HPDE6-E6E7 (cell line): ENCODE results near the gene MYOG.

Experiments
- DNase-seq: peaks from one replicate; pipeline ENCODE4 v3.0.0; 2011; ENCODE audit warnings: missing footprints; ENCODE audit errors: extremely low spot score

The MYOG gene

GRCh38 chr1:203046984-203047630 lies 38.7 kb downstream of the MYOG start:
- peak; percentile 89 for DNase-seq

- no peak for DNase-seq
Measured at GRCh38 chr1:203045821-203046594, 39.8 kb downstream of the MYOG start.

DNA sequence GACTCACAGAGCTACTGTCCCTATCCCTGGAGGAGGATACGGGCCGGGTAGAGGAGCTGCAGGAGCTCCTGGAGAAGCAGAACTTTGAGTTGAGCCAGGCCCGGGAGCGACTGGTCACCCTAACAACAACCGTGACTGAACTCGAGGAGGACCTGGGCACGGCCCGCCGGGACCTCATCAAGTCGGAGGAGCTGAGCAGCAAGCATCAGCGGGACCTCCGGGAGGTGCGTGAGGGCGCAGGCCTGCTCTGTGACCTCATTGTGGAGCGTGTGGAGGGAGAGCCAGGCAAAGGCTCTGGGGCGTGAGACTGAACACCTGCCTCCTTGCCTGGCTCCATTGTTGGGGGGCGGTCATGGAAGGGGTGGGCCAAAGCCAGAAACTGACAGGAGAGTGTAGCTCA lies 40.5 kb downstream of the MYOG start:
- no peak for DNase-seq

DNA sequence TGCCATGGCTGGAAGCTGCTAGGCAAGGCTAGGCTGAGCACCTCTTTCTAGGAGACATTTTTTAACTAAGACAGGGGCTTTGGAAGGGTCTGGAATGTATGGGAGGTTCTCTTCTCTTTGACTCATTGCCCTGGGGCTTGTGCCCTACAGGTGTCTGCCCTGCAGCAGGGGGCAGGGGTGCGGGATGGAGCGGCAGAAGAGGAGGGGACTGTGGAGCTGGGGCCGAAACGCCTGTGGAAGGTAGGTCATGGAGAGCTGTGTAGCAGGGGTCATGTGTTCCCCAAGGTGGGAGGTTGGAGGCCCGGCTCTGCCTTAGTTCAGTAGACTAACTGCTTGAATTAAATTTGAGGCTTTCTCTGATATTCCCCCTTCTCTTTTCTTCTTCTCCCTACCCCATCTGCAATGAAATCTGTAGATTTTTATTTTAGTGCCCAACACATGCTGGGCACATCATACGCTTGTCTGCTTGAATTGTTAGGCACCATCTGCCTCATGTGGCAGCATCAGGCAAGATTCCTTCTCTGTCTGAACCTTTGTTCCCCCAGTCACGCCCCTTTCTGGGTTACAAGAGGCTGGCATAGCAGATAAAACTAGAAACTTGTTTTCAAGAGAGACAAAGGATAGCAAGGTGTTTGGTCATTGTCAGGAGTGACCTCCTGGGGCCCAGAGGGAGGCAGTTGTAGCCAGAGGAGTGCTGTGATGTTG lies 41.1 kb downstream of the MYOG start:
- no peak for DNase-seq

DNA sequence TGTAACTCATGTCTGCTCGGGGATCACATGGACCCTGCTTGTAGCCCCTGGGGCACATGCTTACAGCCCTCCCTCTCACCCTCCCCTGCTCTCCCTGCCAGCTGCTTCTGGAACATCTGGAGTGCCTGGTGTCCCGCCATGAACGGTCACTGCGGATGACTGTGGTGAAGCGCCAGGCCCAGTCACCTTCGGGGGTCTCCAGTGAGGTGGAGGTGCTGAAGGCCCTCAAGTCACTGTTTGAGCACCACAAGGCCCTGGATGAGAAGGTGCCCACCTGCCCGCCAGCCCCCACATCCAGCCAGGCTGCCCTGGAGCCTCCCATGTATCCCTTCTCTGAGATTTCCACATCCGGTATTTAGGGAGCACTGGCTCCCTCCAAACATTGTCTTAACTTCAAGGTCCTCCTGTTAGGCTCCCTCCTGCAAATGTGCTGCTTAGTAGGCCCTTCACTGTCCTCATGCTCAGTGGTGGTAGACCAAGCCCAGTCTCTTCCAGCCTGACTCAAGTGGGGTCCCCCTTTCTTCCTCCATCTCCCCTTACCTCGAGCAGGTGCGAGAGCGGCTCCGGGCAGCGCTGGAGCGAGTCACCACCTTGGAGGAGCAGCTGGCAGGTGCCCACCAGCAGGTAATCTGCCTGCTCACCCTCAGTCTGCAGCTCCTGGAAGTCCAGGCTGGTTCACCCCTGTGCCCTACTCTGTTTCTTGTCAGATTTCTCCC lies 41.8 kb downstream of the MYOG start:
- no peak for DNase-seq

DNA sequence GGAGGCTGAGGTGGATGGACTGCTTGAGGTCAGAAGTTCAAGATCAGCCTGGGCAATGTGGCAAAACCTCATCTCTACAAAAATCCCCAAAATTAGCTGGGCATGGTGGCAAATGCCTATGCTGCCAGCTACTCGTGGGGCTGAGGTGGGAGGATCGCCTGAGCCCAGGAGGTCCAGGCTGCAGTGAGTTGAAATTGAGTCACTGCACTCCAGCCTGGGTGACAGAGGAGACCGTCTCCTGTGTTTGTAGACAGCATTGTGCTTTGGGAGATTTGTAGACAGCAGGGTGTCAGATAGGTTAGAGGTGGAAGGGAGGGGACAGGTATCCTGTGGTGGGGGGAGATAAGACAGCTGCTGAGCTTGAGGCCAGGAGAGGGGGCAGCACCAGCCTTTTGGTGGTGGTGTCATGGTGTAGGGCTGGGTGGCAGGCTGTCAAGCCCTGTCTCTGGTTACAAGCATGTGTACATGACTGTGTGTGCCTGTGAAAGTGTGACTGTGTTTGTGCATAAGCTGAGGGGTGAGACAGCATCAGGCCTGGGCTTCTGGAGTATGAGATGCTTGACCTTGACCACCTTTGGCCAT lies 44.4 kb downstream of the MYOG start:
- no peak for DNase-seq

DNA sequence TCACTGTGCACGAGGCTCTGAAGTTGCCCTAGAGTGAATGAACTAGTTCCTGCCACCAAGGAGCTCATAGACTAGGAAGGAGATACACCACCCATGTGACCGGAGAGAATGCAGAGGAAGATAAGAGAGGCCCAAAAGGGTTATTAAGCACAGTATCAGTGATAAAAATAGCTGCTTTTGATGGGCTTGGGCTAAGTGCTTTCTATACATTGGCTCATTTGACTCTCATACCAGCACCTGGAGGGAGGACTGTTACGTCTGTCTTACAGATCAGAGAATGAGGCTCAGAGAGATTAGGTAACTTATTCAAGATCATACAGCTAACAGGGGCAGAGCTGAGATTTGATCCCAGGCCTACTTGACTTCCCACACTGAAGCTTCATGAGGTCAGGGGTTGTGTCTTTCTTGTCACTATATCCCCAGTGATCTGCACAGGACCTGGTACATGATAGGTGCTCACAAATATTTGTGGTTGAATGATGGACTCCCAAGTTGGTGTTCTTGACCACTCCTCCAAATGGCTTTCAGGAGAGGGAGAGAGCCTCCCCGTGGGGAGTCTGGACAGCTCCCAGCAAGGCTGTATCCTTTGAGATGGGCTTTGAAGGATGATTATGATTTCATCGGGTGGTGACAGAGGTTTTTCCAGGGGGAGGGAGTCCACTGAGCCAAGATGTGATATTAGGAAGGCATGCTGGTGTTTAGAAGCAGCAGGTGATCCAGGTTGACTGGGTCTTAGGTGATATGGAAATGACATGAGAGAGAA lies 45.1 kb downstream of the MYOG start:
- DNase-seq: no peak

DNA sequence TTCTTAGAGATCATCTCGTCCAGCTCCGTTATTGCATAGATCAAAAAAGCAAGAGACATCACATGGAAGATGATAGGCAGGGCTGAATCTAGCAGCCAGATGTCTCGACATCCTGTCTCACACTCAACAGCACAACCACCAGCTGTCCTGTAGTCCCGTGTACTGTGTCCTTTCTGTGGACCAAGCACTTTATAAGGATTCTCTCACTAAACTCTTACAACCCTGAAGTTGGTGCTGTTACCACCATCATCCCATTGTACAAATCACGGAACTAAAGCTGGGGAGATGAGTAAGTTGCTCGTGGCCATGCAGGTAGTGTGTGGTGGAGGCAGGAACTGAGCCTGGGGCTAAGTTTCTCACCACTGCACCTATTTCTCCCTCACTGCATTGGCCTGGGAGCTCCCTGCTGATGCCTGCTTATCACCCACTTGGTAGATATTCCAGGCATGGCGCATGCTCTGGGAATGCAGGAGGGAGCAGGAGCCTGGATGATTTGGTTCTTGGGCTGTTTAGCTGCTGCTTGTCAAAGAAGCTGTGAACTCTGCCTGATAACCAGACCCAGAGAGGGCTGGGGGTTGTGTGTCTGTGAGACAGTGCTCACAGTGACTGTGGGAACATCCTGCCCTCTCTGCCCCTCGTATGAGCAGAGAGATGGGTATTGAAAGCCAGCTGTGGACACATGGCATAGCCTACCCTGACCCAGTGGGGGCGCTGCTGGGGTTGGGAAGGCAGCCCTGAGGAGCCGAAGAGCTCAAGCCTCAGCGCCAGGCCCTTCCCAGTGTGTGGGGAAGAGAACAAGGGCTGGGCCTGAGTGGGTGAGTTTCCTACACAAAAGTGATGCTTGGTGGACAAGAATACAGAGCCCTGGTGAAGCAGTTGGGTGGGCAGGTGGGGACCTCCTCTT lies 46.0 kb downstream of the MYOG start:
- no peak for DNase-seq

DNA sequence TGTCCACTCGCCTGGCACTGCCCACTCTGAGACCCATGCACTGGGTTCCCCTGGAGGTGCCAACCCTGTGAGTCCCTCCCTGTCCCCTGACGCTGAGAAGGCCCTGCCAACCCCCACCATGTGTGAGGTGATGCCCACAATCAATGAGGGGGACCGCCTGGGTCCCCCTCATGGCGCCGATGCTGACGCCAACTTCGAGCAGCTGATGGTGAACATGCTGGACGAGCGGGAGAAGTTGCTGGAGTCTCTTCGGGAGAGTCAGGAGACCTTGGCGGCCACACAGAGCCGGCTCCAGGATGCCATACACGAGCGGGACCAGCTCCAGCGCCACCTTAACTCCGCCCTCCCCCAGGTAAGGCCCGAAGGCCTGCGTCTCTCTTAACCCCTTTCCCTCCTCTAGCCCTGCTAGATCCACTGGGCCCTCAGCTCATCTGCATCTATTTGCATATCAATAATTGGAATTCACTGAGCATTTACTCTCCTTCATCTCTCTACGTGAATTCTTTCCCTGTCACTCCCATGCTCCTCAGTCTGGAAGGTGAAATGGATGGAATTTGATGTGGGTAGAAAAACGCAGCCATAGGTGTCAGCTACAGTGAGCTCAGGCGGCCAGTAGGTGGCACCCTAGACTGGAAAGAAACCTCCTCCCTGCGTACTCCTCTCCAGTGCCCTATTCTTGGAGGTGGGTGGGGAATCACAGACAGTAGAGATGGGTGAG lies 46.8 kb downstream of the MYOG start:
- peak; percentile 61 for DNase-seq

- peak; percentile 46 for DNase-seq
Measured at GRCh38 chr1:203038217-203038741, 47.5 kb downstream of the MYOG start.

- no peak for DNase-seq
Measured at GRCh38 chr1:203037509-203038190, 48.2 kb downstream of the MYOG start.

DNA sequence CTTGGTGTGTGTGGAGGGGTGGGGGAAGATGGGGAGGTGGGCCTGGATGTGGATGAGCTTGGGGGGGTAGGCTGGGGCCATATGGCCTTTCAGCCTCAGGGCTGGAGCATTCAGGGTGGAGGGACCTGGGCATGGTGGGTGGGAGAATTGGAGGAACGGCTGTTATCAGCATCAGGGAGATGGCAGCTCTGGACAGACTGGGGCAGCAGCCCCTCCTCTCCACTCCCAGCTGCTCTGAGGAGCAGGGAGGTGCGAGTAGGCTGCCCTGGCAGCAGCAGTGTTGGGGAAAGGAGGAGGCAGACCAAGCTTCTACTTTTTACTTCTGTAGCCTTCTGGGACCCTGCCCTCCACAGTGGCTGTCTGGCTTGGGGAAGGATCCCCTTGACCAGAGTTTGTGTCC lies 49.3 kb downstream of the MYOG start:
- no peak for DNase-seq

DNA sequence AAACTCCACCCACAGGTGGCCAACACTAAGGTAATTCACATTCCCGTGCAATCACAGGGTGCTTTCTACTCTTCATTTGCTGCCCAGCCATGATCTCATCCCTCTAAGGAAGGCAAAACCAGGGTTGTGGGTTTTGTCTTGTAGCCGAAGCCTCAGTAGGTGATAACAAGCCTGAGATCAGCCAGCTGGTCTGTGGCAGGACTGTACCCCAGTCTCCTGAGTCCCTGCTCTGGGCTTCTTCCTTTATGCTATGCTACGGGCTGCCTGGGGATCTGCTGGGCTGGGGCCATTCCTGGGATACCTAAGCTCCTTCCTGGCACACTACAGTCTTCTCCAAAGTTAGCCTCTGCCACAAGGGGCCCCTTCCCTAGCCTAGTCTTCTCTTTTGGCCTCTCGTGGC lies 49.7 kb downstream of the MYOG start:
- no peak for DNase-seq

GRCh38 chr1:203035111-203036000 lies 50.5 kb downstream of the MYOG start:
- no peak for DNase-seq

- no peak for DNase-seq
Measured at GRCh38 chr1:203034422-203035110, 51.2 kb downstream of the MYOG start.

GRCh38 chr1:203033917-203034316 lies 51.9 kb downstream of the MYOG start:
- no peak for DNase-seq

DNA sequence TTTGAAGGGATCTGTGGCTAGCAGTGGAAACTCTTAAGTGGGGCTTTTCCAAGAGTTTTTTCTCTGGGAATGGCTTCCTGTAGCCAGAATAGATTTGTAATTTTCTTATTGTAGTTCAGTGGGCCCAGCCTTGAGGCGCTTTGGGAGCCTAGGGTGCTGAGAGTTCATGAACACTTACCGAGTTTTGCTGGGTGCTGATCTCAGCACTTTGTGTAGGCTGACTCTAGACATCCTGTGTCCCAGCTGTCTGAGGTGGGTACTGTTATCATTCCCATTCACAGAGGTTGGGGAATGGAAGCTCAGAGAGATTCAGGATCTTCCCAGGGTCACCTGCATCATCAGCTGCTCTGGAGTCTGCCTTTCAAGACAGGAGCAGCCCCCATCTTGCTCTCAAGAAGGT lies 52.5 kb downstream of the MYOG start:
- DNase-seq: no peak
